ENCODE measurements around the gene ZIC2. TPM values are rescaled to one million over a fixed set of nuclear protein-coding genes. Genes with fewer than 3 reads are reported as not detected.
A peak's percentile ranks its signal among the peaks of the same experiment; 100 is the strongest.

The ZIC2 gene
- total RNA-seq, 1 experiment from 2014 or later, result 426 TPM

GRCh38 chr13:99991828-99992775, 10.5 kb downstream of the ZIC2 start:
- Histone ChIP-seq H3K23me2 (ENCODE audit: insufficient read length, low read depth, low read length, poor library complexity, severe bottlenecking) (peaks cover 43% of the 10 kb centered on the region), H3K79me2 (ENCODE audit: insufficient read depth, low read length) (no peaks in the 10 kb centered on the region), H3K9me3 (ENCODE audit: control insufficient read depth, low read depth, low read length) (no peaks in the 10 kb centered on the region), H3K4me2 (ENCODE audit: insufficient read depth, insufficient read length, low read length) (peak overlapping the region; percentile 86), H3K23ac (ENCODE audit: insufficient read length, low read depth, low read length) (no peak overlapping the region), H3K9ac (ENCODE audit: extremely low read depth, insufficient read length, low read length) (no peak overlapping the region), H2AK5ac (ENCODE audit: insufficient read length, low read length) (no peak overlapping the region), H2BK5ac (ENCODE audit: insufficient read length, low read length) (no peak overlapping the region), H3T11ph (ENCODE audit: low read length) (no peak overlapping the region), H4K91ac (ENCODE audit: insufficient read length, low read depth, low read length) (no peak overlapping the region), H3K79me1 (ENCODE audit: insufficient read depth, low read depth, low read length, poor library complexity, severe bottlenecking) (no peaks in the 10 kb centered on the region), H4K5ac (ENCODE audit: insufficient read length, low read depth, low read length) (no peak overlapping the region), H3K4ac (ENCODE audit: low read depth, low read length) (no peak overlapping the region), H2BK120ac (ENCODE audit: low read depth, low read length, poor library complexity, severe bottlenecking) (no peak overlapping the region), H3K27ac (ENCODE audit: insufficient read length, low read depth, low read length) (no peak overlapping the region), H4K20me1 (ENCODE audit: control insufficient read depth, insufficient read depth, insufficient read length) (no peaks in the 10 kb centered on the region), H2BK20ac (ENCODE audit: low read depth, low read length, poor library complexity, severe bottlenecking) (no peak overlapping the region), H4K8ac (replicated peaks; ENCODE audit: insufficient read length, low read depth, low read length) (no peak overlapping the region), H3K4me1 (ENCODE audit: insufficient read depth, low read length) (peaks cover 5% of the 10 kb centered on the region; the same call in 1 of the 2 replicates), H2AFZ (ENCODE audit: low read length) (no peak overlapping the region), H3K18ac (ENCODE audit: insufficient read length, low read depth, low read length) (no peak overlapping the region), H2BK15ac (ENCODE audit: low read depth, low read length) (no peak overlapping the region), H3K27me3 (ENCODE audit: insufficient read depth, low read length) (peaks cover 48% of the 10 kb centered on the region; the same call in 1 of the 2 replicates), H3K56ac (ENCODE audit: insufficient read length, low read depth, low read length) (no peak overlapping the region), H3K14ac (ENCODE audit: insufficient read depth, low read length) (peak overlapping the region; percentile 70), H2BK12ac (ENCODE audit: insufficient read length, low read depth, low read length) (no peak overlapping the region)
- WGBS (ENCODE audit: extremely low coverage, insufficient read length, low lambda C conversion rate), result no CpG with 5 or more reads among the region's 36 CpGs
- DNase-seq, result peak; percentile 58
- peak overlapping the region in 1 of 3 experiments; percentile 81; a peak in 1 of 7 replicates for H3K27ac Mint-ChIP-seq
- H3K27me3 Mint-ChIP-seq (ENCODE audit: low read depth), result peaks cover 97% of the 10 kb centered on the region
- H3K36me3 Mint-ChIP-seq (ENCODE audit: insufficient read depth in 1 of 3, low read depth in 3 of 3), result peaks cover 0 to 5% (median 3%) of the 10 kb centered on the region in 3 experiments; a peak in 5 of 7 replicates
- no peak for TF ChIP-seq CTCF (conservative IDR thresholded peaks at IDR 0.05)
- peak overlapping the region; percentile 44 to 71 for H3K4me3 Mint-ChIP-seq
- H3K4me1 Mint-ChIP-seq, result peaks cover 81 to 87% of the 10 kb centered on the region in 2 experiments
- peaks cover 0 to 9% of the 10 kb centered on the region in 2 experiments; a peak in 2 of 5 replicates for H3K9me3 Mint-ChIP-seq

Measured in H9 (cell line).